Activated CD4-positive, alpha-beta T cell treated with anti-CD3 and anti-CD28 coated beads, Interleukin-2, amount 10 ng/mL, durations not matched to agents 7 days and 5 days (primary cell): ENCODE measurements around the gene GAK. TPM values are rescaled to one million over a fixed set of nuclear protein-coding genes. Genes with fewer than 3 reads are reported as not detected.
"Not testable (repeated sequence)": the region's sequence is repeated elsewhere in the genome, so short reads cannot be mapped to it uniquely, and the experiment has no call there.

Experiments used
- CTCF ChIA-PET: fragments of 350-600 bp; sonication (Branson Sonifier 250); formaldehyde crosslinking; loops from one replicate; lab custom pipeline; 2021; ENCODE audit warnings: antibody characterized with exemption; lab: Charles Lee
- POLR2A ChIA-PET: fragments of 350-600 bp; sonication (Branson Sonifier 250); formaldehyde crosslinking; loops from one replicate; lab custom pipeline; 2021; ENCODE audit warnings: antibody characterized with exemption; lab: Charles Lee
- DNase-seq: peaks from one replicate; pipeline ENCODE4 v3.0.0-alpha.2; 2020
- H3K27ac Mint-ChIP-seq: one replicate; pipeline ENCODE4 v1.8.0; 2021; ENCODE audit warnings: mild to moderate bottlenecking, moderate library complexity, mixed read lengths
- H3K27me3 Mint-ChIP-seq: one replicate; pipeline ENCODE4 v1.8.0; 2021; ENCODE audit warnings: mixed read lengths
- H3K36me3 Mint-ChIP-seq: one replicate; pipeline ENCODE4 v1.8.0; 2021; ENCODE audit warnings: low read depth, mixed read lengths
- H3K4me1 Mint-ChIP-seq: one replicate; pipeline ENCODE4 v1.8.0; 2021; ENCODE audit warnings: mixed read lengths
- H3K4me3 Mint-ChIP-seq: one replicate; pipeline ENCODE4 v1.8.0; 2021; ENCODE audit warnings: mild to moderate bottlenecking, moderate library complexity, mixed read lengths
- H3K9me3 Mint-ChIP-seq: one replicate; pipeline ENCODE4 v1.8.0; 2021; ENCODE audit warnings: mixed read lengths
- total RNA-seq, 2 experiments: library from RNA; stranded (reverse); gene quantifications; one replicate each; pipeline ENCODE4 v1.2.3, GENCODE V29; 2021

GAK gene
- total RNA-seq, result 100 to 1,000 TPM; 133 to 148 TPM

DNA sequence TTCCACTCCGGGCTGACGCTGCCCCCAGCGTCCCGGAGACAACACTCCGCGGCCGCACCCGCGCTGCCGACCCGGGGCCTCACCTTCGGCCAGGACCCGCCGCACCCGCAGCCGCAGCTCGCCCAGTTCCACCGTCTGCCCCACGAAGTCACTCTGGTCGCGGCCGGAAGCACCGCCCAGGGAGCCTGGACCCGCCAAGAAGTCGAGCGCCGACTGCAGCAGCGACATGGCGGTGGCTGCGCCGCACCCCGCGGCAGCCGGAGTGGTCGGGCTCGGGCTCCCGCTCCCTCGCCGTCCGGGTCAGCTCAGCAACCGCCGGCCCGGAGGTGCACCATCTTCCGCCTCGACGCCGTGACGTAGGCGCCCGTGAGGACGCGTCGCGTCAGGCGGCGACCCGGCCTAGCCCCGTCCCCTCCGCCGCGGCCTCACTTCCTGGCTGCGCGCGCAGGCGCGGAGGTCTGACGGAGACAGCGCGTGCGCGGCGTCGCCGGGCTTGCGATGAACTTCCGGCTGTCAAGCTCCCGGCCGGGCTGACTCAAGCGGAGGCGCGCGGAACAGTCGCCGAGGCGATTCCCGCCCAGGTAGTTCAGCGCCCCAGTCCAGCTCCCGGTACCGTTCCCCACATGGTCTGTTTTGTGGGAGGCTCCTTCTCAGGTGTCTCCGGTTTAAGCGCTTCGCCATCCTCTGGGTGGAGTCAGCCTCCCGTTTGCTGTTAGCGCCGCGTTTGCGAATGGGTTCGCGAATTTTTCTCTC, at the start of gene GAK, which contains the start of gene TMEM175:
Gene GAK (minus strand): TSS at position 357 of the 753 bp plus-strand sequence. CDS start 129 bp downstream, at position 228.
Gene TMEM175 (plus strand): TSS at position 501 of the 753 bp plus-strand sequence. CDS start 15,280 bp downstream, outside the sequence.
- Mint-ChIP-seq H3K4me3 (peak within 1 kb of the TSS; percentile 98), H3K4me1 (peaks cover 53% of the 10 kb centered on the region), H3K36me3 (peaks cover 6% of the 10 kb centered on the region), H3K27me3 (no peaks in the 10 kb centered on the region), H3K27ac (peak within 1 kb of the TSS; percentile 98), H3K9me3 (no peaks in the 10 kb centered on the region)
- ChIA-PET CTCF (interaction anchor here (0.6 to 1.4 kb wide), 3 partner anchors 11 to 16 kb away, joined by 3 to 5 read pairs (median 3); no protein-coding TSS in a partner anchor), POLR2A (interaction anchor here (0.6 to 1.1 kb wide), 2 partner anchors 53 to 151 kb away, joined by 3 to 4 read pairs; no protein-coding TSS in a partner anchor)
- DNase-seq, result peak; percentile 95

DNA sequence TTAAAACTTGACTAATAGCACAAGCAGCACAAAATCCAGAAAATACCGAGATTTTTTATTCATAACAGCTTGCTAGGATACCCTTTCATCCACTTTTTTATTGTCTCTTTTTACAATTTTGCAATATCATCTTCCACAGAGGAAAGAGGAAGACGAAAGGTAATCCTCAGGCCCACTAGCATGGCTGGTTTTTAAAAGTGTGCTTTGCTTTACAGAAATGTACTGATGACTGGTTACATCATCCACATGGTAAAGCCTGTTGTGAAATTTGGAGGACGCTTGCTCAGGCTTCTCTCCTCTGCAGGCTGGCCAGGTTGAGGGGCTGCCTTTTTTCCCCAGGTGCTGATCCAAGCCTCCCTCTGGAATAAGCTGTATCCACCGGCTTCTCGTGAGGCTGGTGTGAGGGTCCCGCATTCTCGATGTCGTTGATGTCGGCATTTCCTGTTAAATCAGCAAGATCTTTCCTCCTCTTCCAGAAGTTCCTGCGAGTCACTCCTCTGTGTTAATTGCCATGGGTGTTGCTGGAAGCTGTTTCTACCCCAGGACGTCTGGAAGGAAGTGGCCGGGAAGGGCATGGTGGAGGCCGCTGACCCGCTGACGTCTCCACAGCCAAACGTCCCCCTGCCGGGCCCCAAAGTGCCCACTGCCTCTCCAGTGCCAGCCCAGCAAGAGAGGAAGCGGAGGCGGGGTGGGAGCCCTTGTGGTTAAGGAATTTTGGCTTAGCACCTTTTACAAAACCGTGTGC, 47.0 kb upstream of the GAK start:
- Mint-ChIP-seq H3K4me1 (peaks cover 5% of the 10 kb centered on the region), H3K36me3 (no peaks in the 10 kb centered on the region), H3K27me3 (no peaks in the 10 kb centered on the region), H3K4me3 (no peak overlapping the region), H3K9me3 (no peaks in the 10 kb centered on the region), H3K27ac (no peak overlapping the region)
- ChIA-PET CTCF (no interaction called here), POLR2A (no interaction called here)
- DNase-seq, result no peak

DNA sequence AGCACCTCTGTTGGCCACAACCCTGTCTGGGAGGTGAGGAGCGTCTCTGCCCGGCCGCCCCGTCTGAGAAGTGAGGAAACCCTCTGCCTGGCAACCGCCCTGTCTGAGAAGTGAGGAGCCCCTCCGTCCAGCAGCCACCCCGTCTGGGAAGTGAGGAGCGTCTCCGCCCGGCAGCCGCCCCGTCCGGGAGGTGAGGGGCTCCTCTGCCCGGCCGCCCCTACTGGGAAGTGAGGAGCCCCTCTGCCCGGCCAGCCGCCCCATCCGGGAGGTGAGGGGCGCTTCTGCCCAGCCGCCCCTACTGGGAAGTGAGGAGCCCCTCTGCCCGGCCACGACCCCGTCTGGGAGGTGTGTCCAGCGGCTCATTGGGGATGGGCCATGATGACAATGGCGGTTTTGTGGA, 43.9 kb upstream of the GAK start:
- H3K27me3 Mint-ChIP-seq, H3K4me3 Mint-ChIP-seq, H3K36me3 Mint-ChIP-seq, CTCF ChIA-PET, POLR2A ChIA-PET, DNase-seq, H3K4me1 Mint-ChIP-seq, H3K9me3 Mint-ChIP-seq, H3K27ac Mint-ChIP-seq: not testable (repeated sequence)

DNA sequence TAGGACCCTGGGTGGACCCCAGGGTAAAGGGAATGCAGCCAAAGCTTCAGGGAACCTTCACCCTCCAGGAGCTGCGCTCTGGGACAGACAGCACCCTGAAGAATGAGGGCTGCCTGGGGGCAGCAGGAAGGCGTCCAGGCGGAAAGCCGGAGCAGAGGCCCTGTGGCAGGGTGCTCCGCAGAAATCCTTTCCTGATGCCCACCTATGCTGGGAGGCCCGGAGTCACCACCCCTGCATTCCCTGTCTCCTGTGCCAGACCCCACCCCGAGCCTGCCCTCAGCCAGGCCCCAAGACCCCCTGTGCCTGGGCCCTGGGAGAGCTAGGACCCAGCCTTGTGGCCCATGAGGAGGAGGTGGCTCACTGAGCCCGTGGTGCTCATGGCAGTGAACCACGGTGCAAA, 42.6 kb upstream of the GAK start:
- no peaks in the 10 kb centered on the region for H3K36me3 Mint-ChIP-seq
- H3K4me1 Mint-ChIP-seq, result peaks cover 15% of the 10 kb centered on the region
- H3K9me3 Mint-ChIP-seq, result no peaks in the 10 kb centered on the region
- no peaks in the 10 kb centered on the region for H3K27me3 Mint-ChIP-seq
- POLR2A ChIA-PET, result no interaction called here
- no peak overlapping the region for H3K4me3 Mint-ChIP-seq
- no peak overlapping the region for H3K27ac Mint-ChIP-seq
- no peak for DNase-seq
- CTCF ChIA-PET, result no interaction called here

DNA sequence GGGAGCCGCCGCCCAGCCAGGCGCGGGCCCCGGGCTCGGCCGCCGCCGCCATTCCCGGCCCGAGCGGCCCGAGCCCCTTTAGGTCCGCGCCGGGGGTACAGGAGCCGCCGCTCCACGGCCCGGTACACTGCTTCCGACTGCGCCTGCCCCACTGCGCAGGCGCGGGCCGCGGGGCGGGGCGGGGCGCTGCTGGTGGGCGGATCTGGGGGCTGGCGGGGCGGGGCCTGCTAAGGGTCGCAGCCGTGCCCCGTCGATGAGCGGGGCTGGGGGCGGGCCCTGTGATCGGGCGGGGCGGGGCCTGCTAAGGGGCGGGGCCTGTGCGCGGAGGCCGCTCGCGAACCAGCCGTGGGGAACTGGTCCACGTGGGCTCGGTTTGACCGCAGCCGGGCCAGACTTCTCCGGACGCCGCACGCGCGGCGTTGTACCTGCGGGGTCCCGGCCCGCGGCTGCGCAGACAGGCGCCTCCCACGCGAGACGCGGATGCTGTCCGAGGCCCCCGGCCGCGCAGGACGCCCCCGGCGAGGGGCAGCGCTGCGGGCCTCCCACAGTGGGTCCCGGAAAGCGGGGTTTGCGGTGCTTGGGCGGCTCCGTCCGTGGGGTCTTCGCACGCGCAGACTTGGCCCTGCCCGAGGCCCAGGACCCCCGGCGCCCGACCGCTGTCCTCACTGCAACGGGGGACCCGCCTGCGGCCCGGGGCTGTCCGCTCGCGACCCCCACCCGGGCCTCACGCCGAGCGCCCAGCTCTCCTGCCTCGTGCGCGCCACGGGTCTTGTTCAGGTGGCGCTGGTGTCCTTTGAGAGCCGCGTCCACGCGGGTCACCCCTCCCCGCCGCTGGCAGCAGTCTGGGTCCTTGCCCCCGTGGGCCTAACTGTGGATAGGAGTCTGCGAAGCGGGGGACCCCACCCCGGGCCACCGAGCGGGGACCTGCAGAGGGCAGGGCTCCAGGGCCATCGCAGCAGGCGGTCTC, 41.6 kb upstream of the GAK start, which contains the start of gene DGKQ:
Gene DGKQ (minus strand): TSS at position 139 of the 967 bp plus-strand sequence. CDS start 87 bp downstream, at position 52.
- DNase-seq, result peak; percentile 84

DNA sequence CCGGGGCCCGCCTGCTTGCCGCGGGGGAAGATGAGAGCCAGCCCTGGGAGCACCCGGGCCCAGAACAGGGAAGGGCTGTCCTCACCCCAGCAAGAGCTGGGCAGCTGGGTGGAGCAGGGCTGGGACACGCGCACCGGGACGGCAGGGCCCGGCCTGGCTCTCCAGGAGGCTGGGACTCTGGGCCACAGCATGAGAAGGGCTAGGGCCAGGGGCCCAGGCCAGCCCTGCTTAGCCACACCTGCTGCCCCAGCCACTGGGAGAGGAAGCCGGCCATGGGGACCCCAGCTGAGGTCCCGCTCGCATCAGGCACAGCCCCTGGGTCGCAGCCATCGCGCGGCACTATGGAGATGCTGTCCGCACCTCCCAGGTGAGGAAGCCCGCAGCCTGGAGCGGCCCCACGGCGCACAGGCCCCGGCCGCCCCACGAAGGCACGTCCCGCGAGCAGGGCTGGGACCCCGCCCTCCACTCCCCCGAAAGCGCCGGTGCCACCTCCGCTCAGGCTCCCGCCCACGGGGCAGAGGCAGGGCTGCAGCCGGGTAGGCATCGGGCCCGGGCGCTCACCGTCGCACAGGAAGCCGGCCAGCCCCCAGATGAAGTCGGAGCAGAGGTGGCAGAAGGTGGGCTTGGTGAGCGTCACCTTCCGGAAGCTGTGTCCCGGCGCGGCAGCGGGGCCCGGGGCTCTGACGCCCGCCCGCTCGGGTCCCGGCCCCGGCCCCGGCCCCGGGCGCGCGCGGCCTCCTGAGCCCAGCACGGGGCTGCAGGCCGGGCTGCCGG, 40.7 kb upstream of the GAK start:
- no peaks in the 10 kb centered on the region for H3K27me3 Mint-ChIP-seq
- H3K27ac Mint-ChIP-seq, result no peak overlapping the region
- H3K4me1 Mint-ChIP-seq, result peaks cover 15% of the 10 kb centered on the region
- H3K9me3 Mint-ChIP-seq, result no peaks in the 10 kb centered on the region
- POLR2A ChIA-PET, result no interaction called here
- H3K36me3 Mint-ChIP-seq, result no peaks in the 10 kb centered on the region
- CTCF ChIA-PET, result interaction anchor here (1.0 kb wide), 1 partner anchor 14 kb away, joined by 3 read pairs; the partner anchor contains the start of gene IDUA
- peak overlapping the region; percentile 63 for H3K4me3 Mint-ChIP-seq
- DNase-seq, result peak; percentile 55

More for the DNA sequence above, 41.6 kb upstream of the GAK start, which contains the start of gene DGKQ:
- CTCF ChIA-PET, result no interaction called here
- Mint-ChIP-seq H3K27me3 (no peaks in the 10 kb centered on the region), H3K4me1 (peaks cover 15% of the 10 kb centered on the region), H3K9me3 (no peaks in the 10 kb centered on the region), H3K36me3 (no peaks in the 10 kb centered on the region), H3K4me3 (peak within 1 kb of the TSS; percentile 63), H3K27ac (no peak within 1 kb of the TSS)
- POLR2A ChIA-PET, result no interaction called here

DNA sequence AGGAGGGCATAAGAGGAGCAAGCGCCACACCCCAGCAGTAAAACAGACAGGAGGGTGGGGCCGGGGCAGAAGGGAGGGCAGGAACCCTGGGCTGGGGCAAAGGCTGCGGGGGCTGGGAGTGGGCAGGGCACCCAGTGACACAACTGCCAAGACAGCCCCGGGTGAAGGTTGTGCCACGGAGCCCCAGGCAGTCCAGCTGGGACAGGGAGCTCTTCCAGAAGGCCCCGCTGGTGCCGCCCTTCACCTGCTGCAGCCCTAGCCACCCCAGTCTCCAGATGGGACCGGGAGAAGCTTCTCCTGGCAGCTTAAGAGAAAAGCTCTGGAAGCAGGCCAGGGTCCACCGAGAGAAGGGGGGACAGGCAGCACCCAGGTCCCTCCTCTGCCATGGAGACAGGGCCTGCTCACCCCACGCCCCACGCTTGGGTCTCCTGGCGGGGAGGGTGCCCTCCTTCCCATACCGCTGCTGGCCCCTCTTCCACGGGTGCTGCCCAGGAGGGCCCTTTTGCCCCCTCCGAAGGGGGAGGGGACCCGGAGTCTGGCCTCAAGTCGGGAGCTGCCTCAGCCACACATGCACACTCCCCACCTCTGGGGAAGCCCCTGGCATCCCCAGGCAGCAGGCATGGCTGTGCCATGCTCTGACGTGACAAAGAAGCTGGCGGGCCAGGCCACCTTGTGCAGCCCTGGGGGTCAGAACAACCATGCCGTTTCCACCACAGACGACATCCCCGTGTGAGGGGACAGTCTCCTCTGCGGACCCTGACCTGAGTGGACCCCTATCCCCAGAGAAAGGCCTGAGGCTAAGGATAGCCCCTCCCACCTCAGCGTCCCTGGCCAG, 39.8 kb upstream of the GAK start:
- Mint-ChIP-seq H3K27ac (no peak overlapping the region), H3K4me1 (peaks cover 15% of the 10 kb centered on the region), H3K4me3 (peak overlapping the region; percentile 63), H3K36me3 (no peaks in the 10 kb centered on the region), H3K27me3 (no peaks in the 10 kb centered on the region), H3K9me3 (no peaks in the 10 kb centered on the region)
- ChIA-PET POLR2A (no interaction called here), CTCF (interaction anchor here (1.0 kb wide), 1 partner anchor 15 kb away, joined by 3 read pairs; the partner anchor contains the start of gene IDUA)
- DNase-seq, result no peak

DNA sequence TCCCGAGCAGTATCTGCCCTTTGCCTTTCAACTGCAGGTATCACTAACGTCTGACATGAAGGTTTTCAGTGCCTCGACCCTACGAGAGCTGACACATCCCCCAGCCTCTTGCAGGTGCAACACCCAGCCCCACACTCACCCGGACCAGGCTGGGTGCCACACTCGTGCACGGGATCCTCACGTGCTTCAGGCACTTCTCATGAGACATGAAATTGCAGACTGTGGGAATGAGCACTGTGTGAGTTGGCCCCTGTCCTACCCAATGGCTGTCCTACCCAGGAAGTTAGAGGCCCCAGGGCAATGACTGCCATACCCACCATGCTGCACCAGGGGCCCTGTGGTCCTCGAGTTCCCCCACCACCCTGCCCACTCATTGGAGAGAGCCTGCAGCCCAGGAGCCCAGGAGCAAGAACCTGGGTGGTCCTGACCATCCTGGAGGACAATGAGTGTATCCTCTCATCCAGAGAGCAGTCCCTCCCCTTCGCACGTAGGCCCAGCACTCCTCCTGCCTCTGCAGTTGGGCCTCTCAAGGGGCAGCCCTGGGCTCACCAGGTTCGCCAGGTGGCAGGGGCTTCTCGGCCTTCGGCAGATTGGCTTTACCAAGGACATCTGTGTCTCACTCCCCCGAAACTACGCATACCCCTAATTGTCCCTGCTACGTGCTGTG, 38.9 kb upstream of the GAK start:
- Mint-ChIP-seq H3K27me3 (no peaks in the 10 kb centered on the region), H3K9me3 (no peaks in the 10 kb centered on the region), H3K27ac (no peak overlapping the region), H3K36me3 (no peaks in the 10 kb centered on the region), H3K4me3 (peak overlapping the region; percentile 38), H3K4me1 (peaks cover 10% of the 10 kb centered on the region)
- CTCF ChIA-PET, result no interaction called here
- POLR2A ChIA-PET, result no interaction called here
- DNase-seq, result no peak

DNA sequence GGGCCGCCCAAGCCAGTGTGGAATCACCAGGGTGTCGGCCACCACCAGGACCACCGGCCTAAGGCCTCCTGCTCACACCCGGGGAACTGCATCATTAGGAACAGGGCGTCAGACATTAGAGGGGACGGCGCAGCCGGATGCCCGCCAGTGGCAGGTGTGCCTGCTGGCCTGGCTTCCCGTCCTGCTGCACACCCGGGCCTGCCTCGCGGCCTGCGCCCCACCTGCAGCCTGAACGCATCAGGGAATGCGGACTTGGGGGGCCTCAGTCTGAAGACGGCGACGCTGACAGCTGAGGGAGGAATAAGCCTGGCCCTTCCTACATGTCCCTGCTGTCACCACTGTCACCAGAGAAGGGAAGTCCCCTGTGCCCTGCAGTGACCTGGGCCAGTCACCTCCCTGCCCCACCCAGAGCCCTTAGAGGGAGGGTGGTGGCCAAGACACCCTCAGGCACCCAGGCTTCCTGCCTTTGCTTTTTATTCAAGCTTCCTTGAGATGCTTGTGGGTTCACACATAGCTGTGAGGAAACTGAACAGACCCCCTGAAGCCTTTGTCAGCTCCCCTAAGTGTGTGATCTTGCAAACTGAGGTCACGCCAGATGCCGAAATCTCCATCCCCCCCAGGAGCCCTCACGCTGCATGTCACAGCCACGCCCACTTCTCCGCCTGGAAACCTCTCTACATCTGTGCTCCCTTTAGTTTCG, 38.1 kb upstream of the GAK start:
- Mint-ChIP-seq H3K4me1 (peaks cover 10% of the 10 kb centered on the region), H3K4me3 (no peak overlapping the region), H3K27ac (no peak overlapping the region), H3K36me3 (no peaks in the 10 kb centered on the region), H3K9me3 (no peaks in the 10 kb centered on the region), H3K27me3 (no peaks in the 10 kb centered on the region)
- DNase-seq, result no peak
- ChIA-PET POLR2A (no interaction called here), CTCF (no interaction called here)

DNA sequence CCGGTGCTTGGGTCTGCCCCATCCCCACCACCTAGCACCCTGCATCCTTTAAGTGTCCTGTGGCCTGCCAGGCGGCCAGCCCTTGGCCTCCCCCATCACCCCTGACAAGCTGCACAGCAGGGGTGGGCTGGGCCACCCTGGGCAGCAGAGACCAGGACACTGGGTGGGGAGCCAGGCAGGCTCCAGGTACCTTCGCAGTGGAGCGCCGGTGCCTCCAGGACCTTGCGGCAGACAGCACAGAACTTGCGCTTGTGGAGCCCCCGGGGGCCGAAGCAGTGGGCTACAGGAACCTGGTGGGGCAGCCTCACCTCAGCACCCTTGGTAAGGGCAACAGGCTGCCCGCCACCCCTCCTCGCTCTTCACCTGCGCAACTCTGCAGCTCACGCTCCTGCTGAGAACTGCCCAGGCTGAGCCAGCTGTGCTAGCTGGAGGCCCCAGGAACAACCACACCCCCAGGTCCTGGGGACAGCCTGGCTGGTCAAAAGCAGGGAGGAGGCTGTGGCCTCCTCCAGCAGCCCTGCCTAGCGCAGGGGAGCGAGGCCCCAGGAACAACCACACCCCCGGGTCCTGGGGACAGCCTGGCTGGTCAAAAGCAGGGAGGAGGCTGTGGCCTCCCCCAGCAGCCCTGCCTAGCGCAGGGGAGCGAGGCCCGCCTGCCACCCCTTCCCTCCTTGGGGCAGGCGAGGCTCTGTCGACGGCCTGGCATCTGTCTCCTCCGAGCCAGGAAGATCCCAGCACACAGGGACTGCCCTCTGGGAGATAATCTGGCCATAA, 36.7 kb upstream of the GAK start:
- ChIA-PET POLR2A (no interaction called here), CTCF (interaction anchor here (0.6 kb wide), 1 partner anchor 59 kb away, joined by 5 read pairs; no protein-coding TSS in a partner anchor)
- H3K4me3 Mint-ChIP-seq, result no peak overlapping the region
- no peaks in the 10 kb centered on the region for H3K9me3 Mint-ChIP-seq
- H3K27ac Mint-ChIP-seq, result no peak overlapping the region
- peaks cover 10% of the 10 kb centered on the region for H3K4me1 Mint-ChIP-seq
- H3K27me3 Mint-ChIP-seq, result no peaks in the 10 kb centered on the region
- DNase-seq, result no peak
- H3K36me3 Mint-ChIP-seq, result no peaks in the 10 kb centered on the region
